ENCODE results near the gene LRMDA.
A peak's percentile ranks its signal among the peaks of the same experiment; 100 is the strongest.

LRMDA gene

GRCh38 chr10:76021398-76021797 is 590.0 kb downstream of the LRMDA start:
- DNase-seq (ENCODE audit: low read depth in 2 of 2) = no peak

DNA sequence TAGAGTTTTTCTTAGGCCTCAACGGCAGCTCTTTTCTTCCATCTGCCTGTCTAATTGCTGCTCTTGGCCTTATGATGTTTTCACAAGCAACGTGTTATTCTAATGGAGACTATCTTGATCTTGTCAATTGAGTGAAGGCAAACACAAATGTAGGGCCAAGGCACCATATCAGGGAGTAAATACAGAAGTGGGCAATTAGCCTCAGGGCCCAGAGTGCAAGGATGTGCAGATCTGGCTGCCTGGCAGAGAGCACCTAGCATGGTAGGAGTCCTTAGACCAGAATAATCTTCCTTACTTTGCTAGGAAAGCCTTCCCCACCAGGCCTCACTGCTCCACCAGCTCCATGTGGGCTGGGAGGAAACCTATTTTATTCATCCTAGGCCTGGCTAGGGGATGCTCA is 590.9 kb downstream of the LRMDA start:
- DNase-seq (ENCODE audit: low read depth in 2 of 2) = no peak

DNA sequence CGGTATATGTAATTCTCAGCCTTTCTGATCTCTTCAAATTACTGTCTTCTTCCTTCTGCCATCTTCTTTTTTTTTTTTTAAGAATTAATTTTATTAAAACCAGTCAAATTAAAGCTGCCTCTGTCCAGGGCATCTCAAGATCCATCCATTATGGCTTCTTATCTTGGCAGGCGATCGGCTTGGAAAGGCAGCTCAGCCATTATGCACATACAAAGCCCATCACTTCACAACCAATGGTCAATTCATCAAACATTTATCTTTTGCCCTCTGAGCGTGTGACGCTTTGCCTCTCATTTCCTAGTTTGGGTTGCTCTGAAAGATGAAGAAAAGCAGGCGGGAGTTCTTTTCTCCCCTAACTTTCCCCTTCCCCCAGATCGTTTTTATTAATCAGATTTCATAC is 591.6 kb downstream of the LRMDA start:
- no peak for DNase-seq (ENCODE audit: low read depth in 2 of 2)

GRCh38 chr10:76024460-76025123 is 593.2 kb downstream of the LRMDA start:
- no peak for DNase-seq (ENCODE audit: low read depth in 2 of 2)

GRCh38 chr10:76025124-76025477 is 593.7 kb downstream of the LRMDA start:
- no peak for DNase-seq (ENCODE audit: low read depth in 2 of 2)

GRCh38 chr10:76026176-76026771 is 594.9 kb downstream of the LRMDA start:
- no peak for DNase-seq (ENCODE audit: low read depth in 2 of 2)

DNA sequence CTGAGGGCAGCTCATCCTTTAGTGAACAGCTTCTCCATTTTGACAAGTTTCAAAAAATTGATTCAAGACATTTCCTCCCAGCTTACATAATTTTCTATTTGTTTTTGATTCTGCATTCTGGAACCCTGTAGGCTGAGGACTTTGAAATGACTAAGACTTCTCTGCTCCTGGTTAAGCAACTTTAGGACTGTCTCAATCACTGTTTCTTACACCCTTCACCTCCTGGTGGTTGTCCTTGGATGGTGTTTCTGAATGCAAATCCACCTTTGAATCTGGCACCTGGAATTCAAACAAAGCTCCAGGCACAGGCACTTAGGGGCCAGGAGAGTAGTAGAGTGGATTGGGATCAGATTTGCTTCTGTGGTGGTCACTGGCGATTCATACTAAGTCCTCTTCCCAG is 595.5 kb downstream of the LRMDA start:
- DNase-seq (ENCODE audit: low read depth in 2 of 2) = no peak

- no peak for DNase-seq (ENCODE audit: low read depth in 2 of 2)
Measured at GRCh38 chr10:76029782-76030181, 598.4 kb downstream of the LRMDA start.

- DNase-seq (ENCODE audit: low read depth in 2 of 2) = no peak
Measured at GRCh38 chr10:76031099-76031498, 599.7 kb downstream of the LRMDA start.

DNA sequence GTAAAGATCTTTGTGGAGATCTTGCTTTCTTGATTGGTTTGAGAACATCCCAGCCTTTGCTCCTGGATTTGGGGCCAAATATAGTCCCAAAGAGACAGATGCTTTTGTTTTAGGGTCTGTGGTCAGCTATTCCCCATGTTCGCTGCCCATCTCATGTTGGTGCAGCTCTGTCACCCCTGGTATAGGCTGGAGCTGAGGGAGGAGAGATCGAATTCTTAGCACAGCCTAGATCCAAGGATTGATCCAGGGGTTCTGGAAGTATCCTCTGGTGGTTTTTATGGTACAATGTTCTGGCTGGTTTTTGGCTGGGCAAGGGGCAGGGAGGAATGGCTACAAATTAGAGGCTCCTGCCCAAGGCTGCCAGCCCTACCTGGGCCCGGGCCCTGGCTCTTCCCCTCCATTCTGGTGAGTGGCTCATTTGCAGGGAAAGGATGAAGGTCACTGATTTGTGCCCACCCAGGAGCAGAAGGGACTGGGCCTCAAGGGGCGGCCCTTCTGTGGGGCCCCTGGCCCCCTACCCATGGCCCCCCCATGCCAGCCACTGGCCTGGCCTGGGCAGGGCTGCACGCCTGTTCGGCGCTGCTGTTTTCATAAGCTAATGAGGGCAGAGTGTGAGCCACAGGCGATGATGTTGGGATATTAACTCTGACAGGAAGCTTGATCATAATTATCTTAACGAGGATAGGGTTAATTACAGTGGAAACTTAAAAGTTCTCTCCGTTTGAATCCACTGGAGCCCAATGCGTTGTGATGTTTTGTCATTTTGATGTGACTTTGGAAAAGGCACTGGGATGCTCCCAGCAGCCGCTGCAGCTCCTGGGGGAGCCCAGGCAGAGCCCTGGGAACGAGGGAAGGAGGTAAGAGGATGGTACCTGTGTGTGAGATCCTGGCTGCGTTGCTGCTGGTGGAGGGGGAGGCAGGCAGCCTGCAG is 600.6 kb downstream of the LRMDA start:
- no peak for DNase-seq (ENCODE audit: low read depth in 2 of 2)

DNA sequence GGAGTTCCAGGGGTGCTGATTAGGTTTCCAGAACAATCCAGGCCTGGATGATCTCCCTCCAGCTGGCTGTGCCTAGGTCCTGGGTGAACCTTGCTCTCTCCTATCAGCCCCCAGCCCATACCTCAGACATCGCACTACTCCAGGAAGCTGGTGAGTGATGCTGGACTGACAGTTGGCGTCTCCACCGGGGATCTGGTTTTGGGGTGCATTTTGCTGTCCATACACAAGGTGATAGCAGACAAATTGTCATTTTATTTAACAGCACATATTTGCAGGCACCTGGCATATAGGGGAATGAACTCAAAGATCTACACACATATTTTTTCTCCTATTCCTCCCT is 601.2 kb downstream of the LRMDA start:
- DNase-seq (ENCODE audit: low read depth in 2 of 2) = no peak

DNA sequence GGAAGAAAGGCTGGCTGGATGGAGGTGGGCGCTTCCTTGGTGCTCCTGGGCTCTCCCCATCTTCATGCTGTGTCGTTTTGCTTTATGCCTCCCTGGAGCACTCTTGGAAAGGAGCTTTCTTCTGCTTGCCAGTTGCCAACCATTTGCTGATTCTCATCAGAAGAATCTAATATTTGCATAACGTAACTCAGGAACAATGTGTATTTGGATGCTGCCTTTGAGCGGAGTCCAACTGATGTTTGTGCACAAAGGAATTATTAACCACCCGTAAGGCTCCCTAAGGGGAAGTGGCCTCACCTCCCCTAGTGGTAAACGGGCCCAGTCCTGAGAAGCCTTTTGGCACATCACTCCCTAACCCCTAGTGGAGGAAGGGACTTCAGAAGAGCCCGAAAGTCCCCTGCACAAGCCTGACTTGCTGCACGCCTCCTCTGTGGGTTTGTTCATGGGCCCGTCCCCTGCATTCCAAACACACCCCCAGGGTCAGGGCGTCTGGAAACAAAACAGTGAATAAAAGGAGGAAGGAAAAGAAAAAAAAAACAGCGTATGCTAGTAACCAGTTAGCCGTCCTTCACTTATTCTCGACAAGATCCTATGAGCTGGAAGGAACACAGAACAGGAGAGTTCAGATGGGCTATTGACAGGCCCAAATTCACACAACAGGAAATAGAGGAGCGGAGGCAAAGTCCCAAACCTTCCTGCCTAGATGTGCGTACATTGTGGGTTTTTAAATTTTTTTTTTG is 602.2 kb downstream of the LRMDA start:
- no peak for DNase-seq (ENCODE audit: low read depth in 2 of 2)

DNA sequence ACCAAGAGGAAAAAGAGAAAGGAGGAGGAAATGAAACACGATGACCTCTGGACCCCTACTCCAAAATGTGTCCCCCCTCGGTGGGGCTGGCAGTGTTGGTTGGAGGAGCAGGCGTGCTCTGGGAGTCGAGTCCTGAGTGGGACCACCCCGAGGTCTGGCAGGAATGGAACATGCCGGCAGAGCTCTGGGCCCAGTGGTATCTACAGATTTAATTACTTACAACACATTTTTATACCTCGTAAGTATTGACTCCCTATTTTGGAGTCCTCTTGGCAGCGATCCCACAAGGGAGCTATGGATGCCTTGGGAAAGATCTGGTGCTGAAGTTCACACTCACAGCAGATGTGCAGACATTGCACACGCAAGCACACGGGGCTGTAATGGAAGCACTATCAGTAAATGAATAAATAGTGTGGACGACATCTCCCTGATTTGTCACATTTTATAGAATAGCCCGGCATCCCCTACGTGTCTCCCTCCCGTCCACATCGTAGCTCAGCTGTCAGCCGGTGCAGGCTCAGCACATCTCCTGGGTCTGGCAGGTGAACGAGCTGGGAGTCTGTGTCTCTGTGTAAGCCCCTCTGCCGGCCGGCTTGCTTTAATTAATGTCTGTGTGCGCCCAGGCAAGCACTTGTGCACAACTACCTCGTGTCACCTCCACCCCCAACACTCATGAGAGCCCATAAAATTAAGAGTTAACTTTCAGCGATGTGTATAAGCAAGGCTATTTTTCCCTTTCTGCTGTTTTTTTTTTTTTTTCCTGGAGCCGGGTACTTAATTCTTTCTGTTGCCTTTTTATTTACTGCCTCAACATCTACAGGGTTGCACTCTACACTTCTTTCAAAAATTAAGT is 603.2 kb downstream of the LRMDA start:
- no peak for DNase-seq (ENCODE audit: low read depth in 2 of 2)

DNA sequence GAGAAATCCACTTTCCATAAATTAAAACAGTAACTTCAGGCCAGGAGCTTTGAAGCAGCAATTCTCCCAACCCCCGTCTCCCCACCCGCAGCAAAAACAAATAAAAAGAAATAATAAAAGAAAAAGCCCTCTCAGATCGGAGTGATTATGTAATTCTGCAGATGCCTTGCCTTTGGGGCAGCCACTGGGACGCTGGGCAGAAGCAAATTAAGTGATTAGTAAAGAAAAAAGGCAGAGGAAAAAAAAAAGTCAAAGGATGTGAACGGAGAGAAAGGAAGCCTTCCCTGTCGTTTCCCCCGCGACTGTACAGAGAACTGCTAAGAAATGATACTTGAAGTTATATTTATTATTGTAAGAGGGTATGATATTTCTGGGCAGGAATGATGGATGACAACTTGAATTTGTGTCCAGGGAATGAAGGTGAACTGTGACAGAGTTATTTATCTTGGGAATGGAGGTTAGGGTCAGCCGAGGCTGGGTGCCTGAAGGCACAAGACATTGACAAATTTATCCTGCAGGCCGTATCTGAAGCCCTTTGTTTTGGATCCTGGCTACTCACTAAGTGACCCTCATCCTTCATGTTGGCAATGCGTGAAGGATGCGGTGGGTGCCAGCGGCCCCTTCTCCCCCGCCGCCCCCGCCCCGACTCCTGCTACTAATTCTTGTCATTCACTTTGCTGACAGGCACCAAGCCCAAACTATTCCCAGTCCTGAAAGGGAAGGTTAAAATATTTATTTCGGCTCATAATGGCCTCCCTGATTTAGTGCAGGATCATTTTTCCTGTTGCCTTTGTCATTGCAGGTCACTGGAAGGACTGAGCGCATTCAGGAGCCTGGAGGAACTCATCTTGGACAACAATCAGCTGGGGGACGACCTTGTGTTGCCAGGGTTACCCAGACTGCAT is 604.0 kb downstream of the LRMDA start:
- DNase-seq (ENCODE audit: low read depth in 2 of 2) = no peak

DNA sequence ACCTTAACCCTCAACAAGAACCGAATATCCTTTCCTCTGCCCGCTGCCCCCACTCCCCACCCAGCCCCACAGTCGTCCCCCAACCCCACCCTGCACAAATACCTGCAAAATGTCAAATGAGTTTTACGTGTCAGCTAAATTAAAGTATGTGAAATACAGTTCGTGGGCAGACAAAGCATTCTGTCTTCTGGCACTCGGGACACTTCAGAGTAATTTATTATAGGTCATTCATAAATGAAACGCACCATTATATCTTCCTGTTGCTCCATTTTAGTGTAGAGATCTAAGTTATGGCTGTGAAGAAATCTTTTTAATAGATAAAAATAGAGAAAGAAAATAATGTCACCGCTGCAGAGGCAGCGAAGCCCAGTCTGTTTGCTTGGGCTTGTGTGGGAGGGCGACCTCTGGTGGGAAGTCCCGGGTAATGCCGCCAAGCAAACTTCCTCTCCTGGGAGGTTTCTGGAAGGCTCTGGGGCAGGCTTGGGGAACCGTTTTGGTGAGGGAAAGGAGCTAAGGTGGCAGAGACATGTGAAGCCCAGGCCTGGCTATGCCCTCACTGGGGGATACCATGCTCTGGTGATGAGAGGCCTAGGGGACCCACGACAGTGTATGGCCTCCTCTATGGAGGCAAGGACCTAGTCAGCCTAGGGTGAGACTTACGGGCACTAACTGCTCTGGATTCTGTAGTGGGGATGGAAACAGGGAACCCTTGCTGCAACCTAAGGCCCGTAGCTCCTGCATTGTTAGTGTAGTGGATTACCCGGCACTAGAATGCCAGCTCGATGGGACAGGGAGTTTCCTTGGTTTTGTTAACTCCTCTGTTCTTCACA is 604.9 kb downstream of the LRMDA start:
- DNase-seq (ENCODE audit: low read depth in 2 of 2) = peak; percentile 2 to 4

GRCh38 chr10:76036962-76037361 is 605.5 kb downstream of the LRMDA start:
- no peak for DNase-seq (ENCODE audit: low read depth in 2 of 2)

- DNase-seq (ENCODE audit: low read depth in 2 of 2) = no peak
Measured at GRCh38 chr10:76037531-76038155, 606.2 kb downstream of the LRMDA start.

- no peak for DNase-seq (ENCODE audit: low read depth in 2 of 2)
Measured at GRCh38 chr10:76038696-76039095, 607.3 kb downstream of the LRMDA start.

All from stimulated activated CD8-positive, alpha-beta memory T cell treated with anti-CD3 and anti-CD28 coated beads, Interleukin-15, amount 100 ng/mL, for 48 hours (primary cell).